OCI-LY7 (cell line): ENCODE measurements around the gene RTP5. TPM values are rescaled to one million over a fixed set of nuclear protein-coding genes. Genes with fewer than 3 reads are reported as not detected.

Experiments
- BruUV-seq: library from RNA; stranded (reverse); fragments of 400-500 nt; replicated peaks from 2 replicates; lab custom pipeline; 2021; lab: Mats Ljungman, UMichigan
- CTCF ChIA-PET: fragments of 300-600 bp; sonication (Branson Sonifier 250); formaldehyde crosslinking; loops from one replicate; lab custom pipeline; 2022; ENCODE audit warnings: antibody characterized with exemption; ENCODE audit not compliant: unreplicated experiment; lab: Charles Lee
- POLR2A ChIA-PET: fragments of 300-600 bp; sonication (Branson Sonifier 250); formaldehyde crosslinking; loops from one replicate; lab custom pipeline; 2022; ENCODE audit warnings: antibody characterized with exemption; lab: Charles Lee
- DNase-seq: peaks from one replicate; pipeline ENCODE4 v3.0.0-alpha.2; 2015; ENCODE audit warnings: low spot score
- H2AFZ ChIP-seq: fragments of 200-600 bp; sonication (generic), shearing (Covaris generic); 2 replicates; pipeline ENCODE4 v1.6.1; 2014; ENCODE audit warnings: mild to moderate bottlenecking, antibody characterized with exemption, low read length, moderate library complexity
- H3K27ac ChIP-seq: fragments of 200-600 bp; sonication (generic); 2 replicates; pipeline ENCODE4 v1.5.1; 2014; ENCODE audit warnings: mixed run types, low read depth, mild to moderate bottlenecking, moderate library complexity, low read length, inconsistent platforms; ENCODE audit not compliant: poor library complexity, severe bottlenecking
- H3K36me3 ChIP-seq: fragments of 200-600 bp; sonication (generic); 2 replicates; pipeline ENCODE4 v1.6.1; 2014; ENCODE audit warnings: mild to moderate bottlenecking, antibody characterized with exemption, low read length, moderate library complexity, mixed read lengths; ENCODE audit not compliant: insufficient read depth
- H3K4me1 ChIP-seq: fragments of 200-600 bp; sonication (generic); 2 replicates; pipeline ENCODE4 v1.5.1; 2014; ENCODE audit warnings: mild to moderate bottlenecking, low read length; ENCODE audit not compliant: insufficient read depth, poor library complexity, severe bottlenecking
- H3K4me2 ChIP-seq: fragments of 200-600 bp; sonication (generic); 2 replicates; pipeline ENCODE4 v1.6.1; 2014; ENCODE audit warnings: mild to moderate bottlenecking, low read length
- H3K4me3 ChIP-seq: fragments of 200-600 bp; sonication (generic); 2 replicates; pipeline ENCODE4 v1.5.1; 2014; ENCODE audit warnings: mild to moderate bottlenecking, low read depth, low read length; ENCODE audit not compliant: poor library complexity, severe bottlenecking
- H3K79me2 ChIP-seq: fragments of 200-600 bp; sonication (generic); 2 replicates; pipeline ENCODE4 v1.6.1; 2016; ENCODE audit warnings: low read depth, mild to moderate bottlenecking, low read length, moderate library complexity, mixed read lengths; ENCODE audit not compliant: insufficient read depth
- H3K9me2 ChIP-seq: fragments of 200-600 bp; sonication (generic); 2 replicates; pipeline ENCODE4 v1.6.1; 2016; ENCODE audit warnings: mild to moderate bottlenecking, low read length, mixed read lengths; ENCODE audit not compliant: insufficient read depth
- H3K9me3 ChIP-seq: fragments of 200-600 bp; sonication (generic); 2 replicates; pipeline ENCODE4 v1.6.1; 2014; ENCODE audit warnings: mild to moderate bottlenecking, mixed run types, low read length, mixed read lengths
- H4K20me1 ChIP-seq: fragments of 200-600 bp; sonication (generic); 2 replicates; pipeline ENCODE4 v1.6.1; 2014; ENCODE audit warnings: mild to moderate bottlenecking, antibody characterized with exemption, low read length, moderate library complexity, mixed read lengths; ENCODE audit not compliant: insufficient read depth
- EZH2phosphoT487 ChIP-seq: fragments of 200-600 bp; sonication (generic); IDR thresholded peaks from 2 replicates; pipeline ENCODE4 v1.6.1; 2018; ENCODE audit warnings: low read depth, borderline replicate concordance, mild to moderate bottlenecking, mixed run types, antibody characterized with exemption, low read length, moderate library complexity, mixed read lengths
- intact Hi-C: fragments of 100-400 bp; cut with micrococcal nuclease; formaldehyde crosslinking; loops from one replicate; pipeline ENCODE4 v1.10.0; 2022; ENCODE audit not compliant: unreplicated experiment
- total RNA-seq, 2 experiments: library from RNA; depleted of rRNA in 1 of 2; stranded (reverse); fragments of >200 nt in 1 of 2; shearing (Covaris generic) in 1 of 2; gene quantifications; 2 replicates each; pipeline ENCODE4 v1.2.3, GENCODE V29; 2014 to 2022
- TF ChIP-seq, protein P1 (sequence below): fragments of 200-600 bp; sonication (generic); conservative IDR thresholded peaks from 2 replicates; pipeline ENCODE4 v1.5.1; 2014; ENCODE audit warnings: mild to moderate bottlenecking, antibody characterized with exemption, low read length, moderate library complexity, mixed read lengths

RTP5 gene
- total RNA-seq, 2 experiments from 2014 or later, result not detected

DNA sequence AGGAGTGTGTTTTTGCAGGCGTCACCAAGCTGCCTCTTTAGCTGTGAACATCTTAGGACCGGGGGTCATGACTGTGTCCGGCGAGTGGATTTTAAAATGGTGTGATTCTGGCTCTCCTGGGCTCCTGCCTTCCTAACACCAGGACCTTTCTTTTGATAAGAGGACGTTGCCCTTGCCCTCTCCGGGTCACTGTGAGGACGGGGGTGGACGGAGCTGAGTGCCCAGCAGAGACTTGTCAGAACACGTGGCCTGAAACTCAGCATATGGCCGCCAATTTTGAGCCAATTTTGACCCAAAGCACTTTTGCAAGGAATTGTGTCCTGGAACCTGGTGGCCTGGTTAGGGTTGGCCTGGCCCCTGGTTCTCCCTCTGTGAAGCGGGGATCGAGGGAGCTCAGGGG is 40.2 kb downstream of the RTP5 start:
- H3K4me3 ChIP-seq, result no peak overlapping the region
- no peak overlapping the region for H3K4me2 ChIP-seq
- H4K20me1 ChIP-seq, result no peaks in the 10 kb centered on the region
- DNase-seq, result no peak
- no peak overlapping the region for H3K27ac ChIP-seq
- ChIA-PET CTCF (no interaction called here), POLR2A (no interaction called here)
- H3K9me3 ChIP-seq, result no peaks in the 10 kb centered on the region
- no peaks in the 10 kb centered on the region for H3K4me1 ChIP-seq
- H3K9me2 ChIP-seq, result no peaks in the 10 kb centered on the region
- H2AFZ ChIP-seq, result no peak overlapping the region
- no peaks in the 10 kb centered on the region for H3K79me2 ChIP-seq
- TF ChIP-seq EZH2phosphoT487, result no peak
- TF ChIP-seq, protein P1, sequence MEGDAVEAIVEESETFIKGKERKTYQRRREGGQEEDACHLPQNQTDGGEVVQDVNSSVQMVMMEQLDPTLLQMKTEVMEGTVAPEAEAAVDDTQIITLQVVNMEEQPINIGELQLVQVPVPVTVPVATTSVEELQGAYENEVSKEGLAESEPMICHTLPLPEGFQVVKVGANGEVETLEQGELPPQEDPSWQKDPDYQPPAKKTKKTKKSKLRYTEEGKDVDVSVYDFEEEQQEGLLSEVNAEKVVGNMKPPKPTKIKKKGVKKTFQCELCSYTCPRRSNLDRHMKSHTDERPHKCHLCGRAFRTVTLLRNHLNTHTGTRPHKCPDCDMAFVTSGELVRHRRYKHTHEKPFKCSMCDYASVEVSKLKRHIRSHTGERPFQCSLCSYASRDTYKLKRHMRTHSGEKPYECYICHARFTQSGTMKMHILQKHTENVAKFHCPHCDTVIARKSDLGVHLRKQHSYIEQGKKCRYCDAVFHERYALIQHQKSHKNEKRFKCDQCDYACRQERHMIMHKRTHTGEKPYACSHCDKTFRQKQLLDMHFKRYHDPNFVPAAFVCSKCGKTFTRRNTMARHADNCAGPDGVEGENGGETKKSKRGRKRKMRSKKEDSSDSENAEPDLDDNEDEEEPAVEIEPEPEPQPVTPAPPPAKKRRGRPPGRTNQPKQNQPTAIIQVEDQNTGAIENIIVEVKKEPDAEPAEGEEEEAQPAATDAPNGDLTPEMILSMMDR, result no peak
- intact Hi-C loops, result no loop called here
- H3K36me3 ChIP-seq, result 0 out of 2 replicates have a peak, but pooled peaks cover 7% of the 10 kb centered on the region
- BruUV-seq, result no TSS peak

DNA sequence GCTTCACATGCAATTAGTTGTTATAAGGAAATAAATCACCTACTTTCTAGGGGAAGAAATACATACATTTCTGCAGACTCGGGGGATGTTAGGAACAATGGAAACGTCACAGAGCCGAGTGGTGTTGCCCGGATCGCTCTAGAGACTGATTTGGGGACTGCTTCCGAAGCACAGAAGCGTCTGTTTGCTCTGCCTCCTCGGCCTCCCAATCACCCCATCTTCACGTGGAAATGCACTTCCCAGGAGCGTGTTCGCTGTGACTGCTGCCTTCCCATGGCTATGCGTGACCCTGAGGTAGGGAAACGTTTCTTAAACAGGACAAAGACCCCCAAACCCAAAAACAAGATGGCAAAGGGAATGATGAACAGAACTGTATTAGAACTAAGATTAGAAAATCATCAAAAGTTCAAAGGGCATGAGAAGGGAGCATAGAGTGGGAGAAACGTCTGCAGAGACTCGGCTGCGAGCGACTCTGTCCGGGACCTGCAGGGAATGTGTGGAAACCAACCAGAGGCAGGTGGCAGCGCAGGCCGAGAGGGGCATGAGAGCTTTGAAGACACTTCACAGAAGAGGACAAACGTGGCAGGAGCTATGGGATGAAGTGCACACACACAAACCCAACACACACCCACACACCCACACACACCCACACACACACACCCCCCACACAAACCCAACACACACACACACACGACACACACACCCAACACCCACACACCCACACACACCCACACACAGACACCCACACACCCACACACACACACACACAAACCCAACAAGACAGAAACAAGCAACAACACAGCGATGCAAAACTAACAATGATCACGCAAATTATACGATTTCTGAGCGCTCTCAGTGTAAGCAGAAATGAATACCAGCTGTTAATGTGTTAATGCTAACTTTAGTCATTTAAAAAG is 41.3 kb downstream of the RTP5 start:
- CTCF ChIA-PET, result no interaction called here
- Histone ChIP-seq H3K36me3 (0 out of 2 replicates have a peak, but pooled peaks cover 7% of the 10 kb centered on the region), H3K4me2 (no peak overlapping the region), H4K20me1 (no peaks in the 10 kb centered on the region), H3K9me3 (no peaks in the 10 kb centered on the region), H2AFZ (no peak overlapping the region), H3K79me2 (no peaks in the 10 kb centered on the region), H3K9me2 (no peaks in the 10 kb centered on the region), H3K27ac (no peak overlapping the region), H3K4me3 (no peak overlapping the region), H3K4me1 (no peaks in the 10 kb centered on the region)
- POLR2A ChIA-PET, result no interaction called here
- no peak for DNase-seq
- TF ChIP-seq, protein P1, result no peak
- no peak for TF ChIP-seq EZH2phosphoT487
- no TSS peak for BruUV-seq
- intact Hi-C loops, result no loop called here

DNA sequence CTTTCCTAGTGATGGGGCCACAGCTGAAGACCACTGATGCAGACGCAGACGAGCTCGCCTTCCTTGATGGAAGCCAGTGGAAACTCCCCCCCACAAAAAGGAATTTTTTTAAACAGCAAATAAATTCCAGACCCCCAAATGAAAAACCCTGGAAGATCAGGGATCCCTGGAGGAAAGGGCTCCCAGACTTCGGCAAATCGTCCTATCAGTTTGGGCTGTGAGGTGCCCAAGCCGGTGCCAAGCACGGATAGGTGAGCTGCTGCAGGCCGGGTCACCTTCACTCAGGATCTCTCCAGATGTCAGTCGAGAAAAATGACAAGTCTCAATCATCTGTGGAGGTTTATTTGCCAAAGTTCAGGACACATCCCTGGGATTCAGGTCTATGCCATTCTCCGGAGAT is 42.0 kb downstream of the RTP5 start:
- no peak for DNase-seq
- intact Hi-C loops, result no loop called here
- H2AFZ ChIP-seq, result no peak overlapping the region
- H3K4me2 ChIP-seq, result no peak overlapping the region
- no peak overlapping the region for H3K4me3 ChIP-seq
- 0 out of 2 replicates have a peak, but pooled peaks cover 7% of the 10 kb centered on the region for H3K36me3 ChIP-seq
- no TSS peak for BruUV-seq
- no peaks in the 10 kb centered on the region for H3K4me1 ChIP-seq
- H4K20me1 ChIP-seq, result no peaks in the 10 kb centered on the region
- no peak for TF ChIP-seq EZH2phosphoT487
- TF ChIP-seq, protein P1, result no peak
- ChIA-PET CTCF (no interaction called here), POLR2A (no interaction called here)
- H3K79me2 ChIP-seq, result no peaks in the 10 kb centered on the region
- no peaks in the 10 kb centered on the region for H3K9me2 ChIP-seq
- no peaks in the 10 kb centered on the region for H3K9me3 ChIP-seq
- no peak overlapping the region for H3K27ac ChIP-seq
